Measurements from ENCODE around the gene MDFI. TPM values are rescaled to one million over a fixed set of nuclear protein-coding genes. Genes with fewer than 3 reads are reported as not detected.

The MDFI gene
- total RNA-seq, 2 experiments from 2014 or later, result not detected

DNA sequence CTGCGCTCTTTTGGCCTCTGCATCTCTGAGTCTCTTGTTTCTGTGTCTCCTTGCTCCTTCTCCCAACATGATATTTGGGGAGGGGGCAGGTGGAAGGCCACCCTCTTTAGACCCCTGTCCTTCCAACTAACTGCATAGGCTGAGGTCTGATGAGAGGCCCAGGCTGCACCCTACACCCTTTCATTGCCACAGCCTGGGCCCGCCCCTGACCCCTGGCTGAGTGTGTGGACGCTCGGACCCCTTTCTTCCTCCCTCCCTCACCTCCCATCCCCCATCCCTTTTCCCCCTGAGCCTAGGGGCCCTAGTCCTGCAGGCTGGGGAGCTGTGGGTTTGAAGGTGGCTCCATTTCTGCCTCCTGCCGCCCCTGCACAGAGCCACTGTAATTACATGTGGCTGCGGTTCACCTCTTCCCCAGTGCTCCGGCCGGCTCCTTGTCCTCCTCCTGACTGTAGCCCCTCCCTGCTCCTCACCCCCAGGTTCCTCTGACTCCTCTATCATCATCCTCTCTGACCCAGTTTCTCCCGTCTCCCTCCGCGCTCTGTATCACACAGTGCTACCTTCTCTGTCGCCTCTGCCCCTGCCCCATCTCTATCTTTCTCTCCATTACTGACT, 6.8 kb downstream of the MDFI start:
- ChIA-PET CTCF (no interaction called here), POLR2A (no interaction called here)

DNA sequence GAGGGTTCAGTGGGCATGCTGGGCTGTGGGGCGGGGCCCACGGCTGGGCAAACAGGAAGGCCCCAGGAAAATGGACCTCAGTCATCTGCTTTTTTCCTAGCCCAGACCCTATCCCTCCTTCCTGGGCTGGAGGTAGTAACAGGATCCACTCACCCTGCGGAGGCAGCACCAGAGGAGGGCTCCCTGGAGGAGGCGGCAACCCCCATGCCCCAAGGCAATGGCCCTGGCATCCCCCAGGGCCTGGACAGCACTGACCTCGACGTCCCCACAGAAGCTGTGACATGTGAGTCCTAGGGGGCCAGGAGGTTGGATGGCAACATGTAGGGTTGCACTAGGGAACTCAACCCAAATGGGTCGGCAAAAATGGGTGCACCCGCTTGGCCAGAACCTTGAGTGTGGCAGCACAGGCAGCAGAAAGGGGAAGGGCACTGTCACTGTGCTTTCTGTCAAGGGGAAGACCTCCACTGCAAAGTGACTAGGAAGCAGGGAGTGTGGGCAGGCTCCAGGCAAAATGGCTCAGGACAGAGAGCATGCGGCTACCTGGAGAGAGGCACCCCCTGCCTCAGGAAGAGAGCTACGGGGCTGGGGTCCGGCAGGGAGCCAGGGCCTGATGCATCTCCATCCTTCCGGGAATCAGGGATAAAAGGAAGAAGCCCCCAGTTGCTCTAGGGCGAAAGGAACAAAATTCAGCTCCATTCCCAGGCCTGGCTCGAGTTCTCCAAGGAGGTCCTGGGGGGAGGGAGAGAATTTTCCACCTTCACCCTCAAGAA, 7.9 kb downstream of the MDFI start:
- CTCF ChIA-PET, result no interaction called here
- POLR2A ChIA-PET, result no interaction called here

DNA sequence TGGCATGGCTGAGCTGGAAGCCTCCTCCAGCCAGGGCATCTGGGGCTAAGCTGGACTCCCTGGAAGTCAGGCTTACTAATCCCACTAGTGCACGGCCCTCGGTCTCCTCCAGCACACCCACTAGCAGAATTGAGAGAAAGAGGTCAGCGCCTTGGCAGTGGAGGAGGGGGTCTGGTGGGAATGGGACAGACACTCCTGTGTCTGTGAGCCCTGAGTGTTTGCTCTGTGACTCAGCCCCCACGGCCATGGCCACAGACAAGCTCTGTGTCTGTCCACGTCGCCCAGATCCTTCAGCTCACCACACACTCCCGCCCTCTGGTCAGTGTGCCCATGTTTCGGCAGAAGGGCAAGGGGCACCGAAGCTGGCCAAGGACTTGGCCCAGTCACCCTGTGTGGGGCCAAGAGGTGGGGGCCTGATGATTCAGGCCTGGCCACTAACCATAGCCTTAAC, 8.8 kb downstream of the MDFI start:
- ChIA-PET CTCF (interaction anchor here (1.4 kb wide), 1 partner anchor 45 kb away, joined by 3 read pairs; no protein-coding TSS in a partner anchor), POLR2A (no interaction called here)

DNA sequence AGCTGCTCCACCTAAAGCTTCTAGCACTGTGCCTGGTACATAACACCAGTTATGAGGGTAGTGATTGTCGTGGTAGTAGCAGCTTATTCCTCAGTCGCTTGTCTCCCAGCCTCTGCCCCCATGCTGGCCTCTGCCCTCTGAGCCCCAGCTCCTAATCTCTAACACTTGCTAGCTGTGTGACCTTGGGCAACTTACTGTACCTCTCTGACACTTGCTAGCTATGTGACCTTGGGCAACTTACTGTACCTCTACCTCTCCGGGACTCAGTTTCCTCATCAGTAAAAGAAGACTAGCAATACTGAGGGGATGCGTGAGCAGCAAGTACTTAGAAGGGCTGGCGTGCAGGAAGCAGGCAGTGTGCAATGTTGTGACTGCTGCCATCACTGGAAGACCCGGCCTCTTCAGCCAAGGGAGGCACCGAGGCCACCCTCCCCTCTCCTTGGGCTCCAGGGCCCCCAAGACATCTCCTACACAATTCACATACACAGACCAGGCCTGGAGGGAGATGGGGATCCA, 9.9 kb downstream of the MDFI start:
- POLR2A ChIA-PET, result interaction anchor here (0.6 kb wide), 1 partner anchor 13 kb away, joined by 3 read pairs; no protein-coding TSS in a partner anchor

DNA sequence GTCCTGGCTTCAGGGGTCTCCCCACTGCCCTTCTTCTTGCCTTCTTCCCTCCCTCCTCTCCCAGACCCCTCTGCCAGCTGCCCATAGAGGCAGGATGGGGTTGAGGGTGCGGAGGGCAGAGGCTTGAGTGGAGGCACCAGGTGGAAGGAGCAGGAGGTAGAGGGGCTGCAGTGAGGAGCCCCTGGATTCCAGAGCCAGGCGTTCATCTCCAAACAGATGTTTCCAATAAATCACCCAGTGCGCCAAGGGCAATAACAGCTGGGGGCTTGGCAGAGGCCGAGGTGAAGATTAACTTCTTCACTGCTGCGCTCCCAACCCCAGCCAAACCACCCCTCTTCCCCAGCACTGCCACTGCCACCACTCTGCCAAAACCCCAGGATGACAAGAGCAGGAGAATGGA, 10.7 kb downstream of the MDFI start:
- CTCF ChIA-PET, result no interaction called here
- POLR2A ChIA-PET, result no interaction called here

More for the DNA sequence above, 9.9 kb downstream of the MDFI start:
- CTCF ChIA-PET, result interaction anchor here (0.6 to 1.4 kb wide), 2 partner anchors 46 to 296 kb away, joined by 3 read pairs; no protein-coding TSS in a partner anchor

DNA sequence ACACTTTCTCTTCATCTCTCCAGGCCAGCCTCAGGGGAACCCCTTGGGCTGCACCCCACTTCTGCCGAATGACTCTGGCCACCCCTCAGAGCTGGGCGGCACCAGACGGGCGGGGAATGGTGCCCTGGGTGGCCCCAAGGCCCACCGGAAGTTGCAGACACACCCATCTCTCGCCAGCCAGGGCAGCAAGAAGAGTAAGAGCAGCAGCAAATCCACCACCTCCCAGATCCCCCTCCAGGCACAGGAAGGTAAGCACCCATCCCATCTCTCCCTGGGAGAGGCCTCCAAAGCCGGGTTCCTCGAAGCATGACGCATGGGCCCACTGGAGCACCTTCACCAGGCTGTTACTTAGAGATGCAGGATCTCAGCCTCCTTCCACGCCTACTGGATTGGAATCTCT, 11.3 kb downstream of the MDFI start:
- CTCF ChIA-PET, result no interaction called here
- POLR2A ChIA-PET, result no interaction called here

DNA sequence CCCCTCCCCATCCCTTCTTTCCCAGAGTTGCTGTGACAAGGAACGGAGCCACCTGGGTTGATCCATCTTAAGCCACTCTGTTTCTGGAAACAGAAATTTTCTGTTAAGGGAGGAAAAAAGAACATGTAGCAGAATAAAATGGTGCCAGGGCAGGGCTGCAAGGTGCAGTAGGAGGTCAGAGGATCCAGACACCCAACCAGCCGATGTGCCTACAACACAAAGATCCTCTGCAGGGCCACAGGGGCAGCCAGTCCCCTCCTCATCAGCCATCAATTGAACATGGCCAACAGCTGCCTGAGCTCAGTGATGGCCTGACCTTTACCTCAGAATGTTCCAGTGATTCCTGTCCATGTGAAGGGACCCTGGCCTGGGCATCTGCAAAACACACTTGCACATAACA, 11.9 kb downstream of the MDFI start:
- POLR2A ChIA-PET, result no interaction called here
- CTCF ChIA-PET, result no interaction called here

DNA sequence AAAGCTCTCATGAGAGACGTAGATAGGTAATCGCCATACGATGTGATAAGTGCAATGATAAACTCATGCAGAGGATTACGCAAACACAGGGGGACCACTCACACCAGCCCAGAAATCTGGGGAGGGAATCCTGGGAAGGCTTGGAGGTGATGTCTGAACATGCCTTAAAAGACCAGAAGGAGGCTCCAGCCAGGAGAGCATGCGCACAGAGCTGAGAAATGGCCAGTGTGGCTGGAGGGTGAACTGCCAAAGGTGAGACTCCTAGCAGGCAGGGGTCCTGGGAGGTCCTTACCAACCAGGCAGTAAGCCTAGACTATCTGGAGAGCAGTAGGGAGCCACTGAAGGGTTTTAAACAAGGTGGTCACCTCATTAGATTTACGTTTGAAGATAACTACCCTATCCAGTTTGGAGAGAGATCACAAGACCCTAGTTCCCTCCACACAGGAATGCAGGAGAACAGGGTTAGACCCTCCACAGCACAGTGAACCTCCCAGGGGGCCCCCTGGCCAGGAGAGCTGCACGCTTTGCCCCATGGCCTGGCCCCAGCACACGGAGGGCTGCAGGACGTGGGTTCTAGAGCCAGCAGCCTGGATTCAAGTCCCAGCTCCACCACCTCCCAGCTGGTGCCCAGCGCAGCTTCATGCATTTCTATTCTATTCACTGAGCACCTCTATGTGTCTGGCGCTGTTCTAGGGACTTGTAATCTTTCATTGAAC, 13.1 kb downstream of the MDFI start:
- CTCF ChIA-PET, result no interaction called here
- POLR2A ChIA-PET, result no interaction called here

DNA sequence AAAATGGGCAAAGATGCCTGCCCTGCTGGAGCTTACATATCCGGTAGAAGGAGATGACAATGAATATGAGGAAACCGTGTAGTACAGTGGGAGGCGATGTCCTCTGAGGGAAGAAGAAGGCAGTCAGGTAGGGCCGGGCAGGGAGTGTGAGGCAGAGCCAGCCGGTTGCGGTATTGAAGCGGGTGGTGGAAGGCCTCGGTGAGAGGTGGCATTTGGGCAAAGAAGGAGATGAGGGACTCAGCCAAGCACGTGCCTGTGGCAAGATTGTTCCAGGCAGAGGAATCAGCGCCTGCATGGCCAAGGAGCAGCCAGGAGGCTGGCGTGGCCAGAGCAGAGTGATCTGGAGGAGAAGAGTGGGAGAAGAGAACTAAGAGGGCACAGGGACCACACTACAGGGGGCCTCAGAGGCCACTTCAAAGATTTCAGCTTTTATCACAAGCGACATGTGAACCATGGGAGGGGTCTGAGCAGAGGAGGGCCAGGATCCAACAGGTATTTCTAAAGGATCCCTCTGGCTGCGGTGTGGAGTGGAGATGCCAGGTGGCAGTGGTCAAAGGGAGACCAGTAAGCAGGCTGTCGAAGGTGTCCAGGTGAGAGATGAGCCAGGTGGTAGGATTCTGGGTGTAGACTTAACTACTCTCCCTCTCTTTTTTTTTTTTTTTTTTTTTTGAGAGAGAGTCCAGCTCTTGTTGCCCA, 13.8 kb downstream of the MDFI start:
- CTCF ChIA-PET, result no interaction called here
- POLR2A ChIA-PET, result no interaction called here

DNA sequence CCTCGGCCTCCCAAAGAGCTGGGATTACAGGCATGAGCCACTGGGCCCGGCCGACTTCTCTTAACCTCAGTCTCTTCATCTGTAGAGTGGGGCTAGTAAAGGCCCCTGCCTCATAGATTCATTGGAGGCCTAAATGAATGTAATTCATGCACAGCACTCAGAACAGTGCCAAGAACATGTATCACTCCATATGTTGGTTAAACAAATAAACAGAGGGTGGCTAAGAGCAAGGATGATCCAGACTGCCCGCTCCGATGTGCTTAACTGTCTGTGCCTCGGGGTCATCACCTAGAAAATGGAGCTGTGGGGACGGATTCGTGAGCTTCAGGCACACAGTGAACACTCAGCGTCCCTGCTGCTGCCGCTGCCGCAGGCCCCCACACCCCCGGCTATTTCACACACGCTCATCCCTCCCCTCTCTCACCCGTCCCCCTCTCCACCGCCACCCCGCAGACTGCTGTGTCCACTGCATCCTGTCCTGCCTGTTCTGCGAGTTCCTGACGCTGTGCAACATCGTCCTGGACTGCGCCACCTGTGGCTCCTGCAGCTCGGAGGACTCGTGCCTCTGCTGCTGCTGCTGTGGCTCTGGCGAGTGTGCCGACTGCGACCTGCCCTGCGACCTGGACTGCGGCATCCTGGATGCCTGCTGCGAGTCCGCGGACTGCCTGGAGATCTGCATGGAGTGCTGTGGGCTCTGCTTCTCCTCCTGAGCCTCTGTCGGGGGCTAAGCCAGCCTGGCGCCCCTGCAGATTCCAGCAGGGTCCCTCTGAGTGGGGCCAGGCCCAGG, 14.8 kb downstream of the MDFI start:
- ChIA-PET POLR2A (no interaction called here), CTCF (no interaction called here)

DNA sequence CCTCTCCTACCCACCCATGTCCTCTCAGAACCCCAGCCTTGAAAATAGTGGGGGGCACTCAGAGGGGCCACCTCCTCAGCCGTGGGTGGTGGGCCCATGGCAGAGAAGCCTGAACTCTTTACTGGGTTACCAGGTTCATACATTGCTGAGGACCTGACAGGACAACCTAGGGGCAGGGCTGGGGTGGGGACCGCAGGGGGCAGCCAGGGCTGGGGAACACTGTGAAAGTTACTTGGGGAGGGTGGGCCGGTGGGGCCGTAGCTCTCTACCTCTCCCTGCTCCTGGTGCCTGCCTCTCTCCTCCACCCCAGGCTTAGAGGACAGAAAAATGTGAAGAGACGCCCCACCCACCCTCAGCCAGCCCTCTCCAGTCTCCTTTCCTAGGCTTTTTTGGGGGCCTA, 15.4 kb downstream of the MDFI start:
- POLR2A ChIA-PET, result no interaction called here
- CTCF ChIA-PET, result no interaction called here

DNA sequence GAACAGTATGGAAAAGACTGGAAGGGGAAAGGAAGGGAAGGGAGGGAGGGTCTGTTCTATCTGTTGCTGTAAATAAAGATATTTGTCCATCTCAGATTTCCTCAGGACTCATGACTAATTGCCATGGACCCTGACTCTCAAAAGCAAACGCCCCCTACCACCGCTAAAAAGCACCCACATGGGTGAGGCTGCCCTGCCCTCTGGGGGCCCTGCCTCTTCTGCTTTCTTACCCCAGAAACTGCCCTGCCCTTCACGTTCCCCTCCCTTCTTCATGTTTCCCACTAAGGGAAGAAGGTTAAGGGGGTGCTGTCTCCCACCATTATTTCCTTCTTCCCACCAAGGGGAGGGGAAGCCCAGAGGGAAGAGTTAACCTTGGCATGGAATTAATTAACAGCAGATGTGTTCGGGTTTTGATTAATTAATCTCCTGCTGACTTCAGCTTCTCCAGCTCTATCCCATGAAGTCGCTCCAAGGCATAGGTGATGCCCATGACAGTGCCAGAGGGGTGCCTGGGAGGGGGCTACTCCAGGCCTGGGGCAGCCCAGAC, 16.0 kb downstream of the MDFI start:
- ChIA-PET POLR2A (no interaction called here), CTCF (no interaction called here)

DNA sequence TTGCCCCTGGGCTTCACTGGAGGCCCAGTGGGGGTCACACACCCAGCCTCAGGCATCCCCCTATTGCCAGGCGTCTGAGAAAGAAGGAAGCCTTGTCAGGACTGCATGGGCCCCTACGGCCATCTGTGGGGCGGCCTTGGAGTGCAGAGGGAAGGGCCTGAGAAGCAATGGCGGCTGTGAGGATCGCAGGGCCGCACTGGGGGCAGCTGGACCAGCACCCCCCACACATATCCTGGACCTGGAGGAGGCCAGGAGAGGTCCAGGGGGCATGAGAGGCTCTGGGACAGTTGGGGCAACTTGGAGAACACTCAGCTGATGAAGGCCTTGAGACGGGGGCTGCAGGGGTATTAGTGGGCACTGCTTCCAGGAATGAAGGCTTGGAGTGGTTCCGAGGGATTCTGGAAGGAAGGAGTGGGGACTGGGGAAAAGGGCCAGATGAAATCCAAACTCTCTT, 16.5 kb downstream of the MDFI start:
- ChIA-PET POLR2A (no interaction called here), CTCF (no interaction called here)

DNA sequence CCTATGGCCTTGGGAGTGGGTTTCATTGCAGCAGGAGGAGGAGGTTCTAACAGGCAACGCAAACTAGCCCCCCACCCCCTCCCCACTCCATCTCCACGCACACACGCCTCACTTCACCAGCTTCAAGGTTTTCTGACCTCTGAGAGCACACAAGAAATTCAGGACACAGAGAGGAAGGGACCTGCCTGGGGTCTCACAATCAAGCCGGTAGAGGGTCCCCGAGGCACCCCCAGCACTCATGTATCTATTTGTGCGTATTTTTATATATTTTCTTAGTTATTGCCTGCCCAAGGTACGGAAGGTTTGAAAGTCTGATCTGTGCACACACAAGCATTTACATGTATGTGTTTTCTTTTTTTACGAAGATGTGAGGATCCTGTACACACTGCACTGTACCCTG, 16.9 kb downstream of the MDFI start:
- ChIA-PET POLR2A (no interaction called here), CTCF (no interaction called here)

DNA sequence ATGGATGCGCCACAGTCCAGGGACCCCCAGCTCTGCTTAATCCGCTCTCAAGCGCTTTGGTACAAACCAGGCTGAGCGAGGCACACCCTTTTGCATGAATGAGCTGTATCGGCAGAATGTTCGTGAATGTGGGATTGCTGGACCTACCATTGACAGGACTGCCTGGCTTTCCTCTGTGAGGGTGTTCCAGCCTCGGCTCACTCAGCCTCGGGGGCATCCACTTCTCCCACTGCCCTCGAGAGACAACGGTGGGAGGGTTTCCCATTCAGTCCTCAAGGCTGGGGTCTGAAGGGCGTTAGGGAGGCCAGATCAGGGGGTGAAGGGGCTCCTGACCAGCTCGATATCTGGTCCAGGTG, 17.4 kb downstream of the MDFI start:
- CTCF ChIA-PET, result no interaction called here
- POLR2A ChIA-PET, result no interaction called here

DNA sequence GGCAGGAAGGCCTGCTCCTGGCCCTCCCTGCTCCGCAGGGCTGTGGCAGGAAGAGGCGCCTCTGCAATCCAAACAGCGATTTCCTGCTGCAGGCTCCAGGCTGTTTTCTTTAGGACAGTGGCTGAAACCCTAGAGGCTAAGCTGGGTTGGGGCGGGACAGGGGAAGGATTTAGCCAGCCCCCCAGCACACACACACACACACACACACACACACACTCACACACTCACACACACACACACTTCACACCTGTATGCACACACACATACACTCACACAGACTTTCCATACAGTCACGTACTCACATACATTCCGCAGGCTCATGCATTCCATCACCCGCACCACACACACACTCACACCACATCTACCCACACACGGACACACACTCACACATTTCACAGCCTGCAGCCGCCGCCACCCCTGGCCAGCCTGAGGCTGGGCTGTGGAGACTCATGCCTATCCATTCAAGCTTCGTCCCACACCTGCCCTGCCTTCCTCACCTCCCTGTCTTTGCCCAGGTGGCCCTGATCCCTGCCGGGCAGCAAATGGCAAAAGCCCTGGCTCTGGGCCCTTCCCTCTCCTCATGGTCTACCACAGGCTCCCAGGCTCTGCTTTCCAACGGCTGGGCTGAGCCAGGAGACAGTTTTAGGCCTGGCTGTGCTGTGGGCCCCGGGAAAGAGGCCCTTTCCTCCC, 17.9 kb downstream of the MDFI start:
- CTCF ChIA-PET, result no interaction called here

DNA sequence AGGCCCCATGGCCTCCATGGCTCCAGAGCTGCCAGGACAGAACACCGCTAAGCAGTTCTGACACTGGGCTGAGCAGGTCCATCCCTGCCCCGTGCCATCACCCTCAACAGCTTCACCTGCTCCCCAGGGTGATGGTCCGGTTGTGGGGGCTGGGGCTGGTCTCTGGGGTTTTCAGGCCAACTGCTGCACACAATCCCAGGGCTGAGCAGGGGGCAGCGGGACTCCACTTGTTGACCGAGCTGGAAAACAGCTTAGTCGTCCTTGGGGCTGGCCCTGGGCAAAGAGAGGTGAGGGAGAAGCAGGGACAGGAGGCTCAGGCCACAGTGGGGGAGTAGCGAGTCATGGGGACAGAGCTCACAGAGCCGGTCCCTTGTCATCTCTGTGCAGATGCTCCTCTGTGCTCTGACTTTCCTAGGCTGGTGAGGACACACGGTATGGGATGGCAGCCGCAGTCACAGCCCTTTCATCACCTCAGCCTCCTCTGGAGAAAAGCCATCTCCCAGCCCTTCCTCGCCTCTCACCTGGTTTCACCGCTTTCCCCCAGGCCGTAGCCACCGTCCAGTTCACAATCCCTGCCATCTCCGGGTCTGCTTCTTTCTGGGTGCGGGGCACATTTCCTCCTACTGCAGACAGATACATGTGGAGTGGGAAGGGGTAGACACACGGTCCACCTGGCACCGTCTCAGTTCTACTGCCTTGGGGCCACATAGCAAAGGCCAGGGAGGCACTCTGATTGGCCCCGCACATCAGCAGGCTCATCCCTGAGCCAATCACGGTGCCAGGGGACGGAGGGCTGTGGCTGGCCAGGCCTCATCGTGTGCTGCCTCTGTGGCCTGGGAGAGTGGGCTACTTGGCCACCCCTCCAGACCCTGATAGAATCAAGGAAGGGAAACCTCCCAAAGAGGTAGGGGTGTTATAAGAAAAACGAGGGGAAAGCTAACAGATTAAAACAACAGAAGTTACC, 19.1 kb downstream of the MDFI start:
- CTCF ChIA-PET, result interaction anchor here (1.0 to 1.2 kb wide), 2 partner anchors 26 to 289 kb away, joined by 3 read pairs; no protein-coding TSS in a partner anchor

More for the DNA sequence above, 17.9 kb downstream of the MDFI start:
- POLR2A ChIA-PET, result no interaction called here

More for the DNA sequence above, 19.1 kb downstream of the MDFI start:
- POLR2A ChIA-PET, result no interaction called here
